Endodermal cell (in vitro differentiated cells): Measurements from ENCODE around the gene CPT1A. TPM values are rescaled to one million over a fixed set of nuclear protein-coding genes. Genes with fewer than 3 reads are reported as not detected.

Experiments used
- DNase-seq: peaks from one replicate; pipeline ENCODE4 v3.0.0-alpha.2; 2017
- H3K27ac ChIP-seq: 2 replicates; pipeline ENCODE4 v1.5.1; 2013; ENCODE audit warnings: mild to moderate bottlenecking, low read depth, low read length, moderate library complexity
- H3K27me3 ChIP-seq: 2 replicates; pipeline ENCODE4 v1.6.1; 2013; ENCODE audit warnings: mild to moderate bottlenecking, low read length, moderate library complexity; ENCODE audit not compliant: insufficient read depth, control insufficient read depth, poor library complexity, severe bottlenecking
- H3K36me3 ChIP-seq: 2 replicates; pipeline ENCODE4 v1.7.0; 2013; ENCODE audit warnings: mild to moderate bottlenecking, low read length, moderate library complexity; ENCODE audit not compliant: control insufficient read depth, insufficient read depth
- H3K4me1 ChIP-seq: one replicate; pipeline ENCODE4 v1.7.0; 2013; ENCODE audit warnings: low read length; ENCODE audit not compliant: control insufficient read depth, insufficient read depth
- H3K4me3 ChIP-seq: 2 replicates; pipeline ENCODE4 v1.5.1; 2013; ENCODE audit warnings: mild to moderate bottlenecking, low read length, moderate library complexity
- H3K9ac ChIP-seq: 2 replicates; pipeline ENCODE4 v1.6.1; 2013; ENCODE audit warnings: mild to moderate bottlenecking, low read length, moderate library complexity; ENCODE audit not compliant: poor library complexity, severe bottlenecking; ENCODE audit errors: extremely low read depth
- H3K9me3 ChIP-seq: 2 replicates; pipeline ENCODE4 v1.6.1; 2013; ENCODE audit warnings: mild to moderate bottlenecking, low read length, moderate library complexity; ENCODE audit not compliant: control insufficient read depth
- H3K27ac Mint-ChIP-seq: 2 replicates; pipeline ENCODE4 v1.8.0; 2020; ENCODE audit warnings: mixed read lengths
- H3K27me3 Mint-ChIP-seq: 2 replicates; pipeline ENCODE4 v1.8.0; 2021; ENCODE audit warnings: mild to moderate bottlenecking, mixed read lengths; ENCODE audit not compliant: insufficient read depth
- H3K36me3 Mint-ChIP-seq: 2 replicates; pipeline ENCODE4 v1.8.0; 2020; ENCODE audit warnings: low read depth, mixed read lengths
- H3K4me1 Mint-ChIP-seq: 2 replicates; pipeline ENCODE4 v1.8.0; 2020; ENCODE audit warnings: mixed read lengths
- H3K4me3 Mint-ChIP-seq: 2 replicates; pipeline ENCODE4 v1.8.0; 2020; ENCODE audit warnings: mild to moderate bottlenecking, moderate library complexity, mixed read lengths
- H3K9me3 Mint-ChIP-seq: 2 replicates; pipeline ENCODE4 v1.8.0; 2020; ENCODE audit warnings: mild to moderate bottlenecking, mixed read lengths
- WGBS, 2 experiments: methylation state at CpG; one replicate each; pipeline versions ENCODE4 v1.1.5 to v1.1.7; 2013; ENCODE audit warnings: missing lambda C conversion rate in 2 of 2, mixed read lengths in 1 of 2; ENCODE audit not compliant: insufficient coverage in 1 of 2, insufficient read length in 1 of 2; 5-methylcytosine and 5-hydroxymethylcytosine counted together
- total RNA-seq, 2 donors: library from RNA; stranded (reverse); fragmentation: NEBNext Ultra II Directional in 1 of 2; extraction: Animal tissue kit (Norgen Biotek cat#: 25700) in 1 of 2; gene quantifications; 2 replicates in 1 of 2; 3 replicates in 1 of 2; pipeline ENCODE4 v1.2.1, GENCODE V29; 2021
- TF ChIP-seq, protein P1 (sequence below): fragments of 200-600 bp; sonication (generic); conservative IDR thresholded peaks from 2 replicates; pipeline ENCODE4 v1.5.0; 2021; ENCODE audit warnings: antibody characterized with exemption, mild to moderate bottlenecking

Gene CPT1A
- total RNA-seq, 2 donors from 2014 or later: 3.3 to 7.3 TPM

- H3K27ac Mint-ChIP-seq: no peak overlapping the region
- WGBS, 2 experiments: 86 to 95% methylated on average over 1 to 2 of the region's 2 CpGs
Measured at GRCh38 chr11:68721075-68721474, 120.6 kb downstream of the CPT1A start.

GRCh38 chr11:68715456-68716122, 126.1 kb downstream of the CPT1A start:
- H3K9me3 Mint-ChIP-seq: peaks cover 10% of the 10 kb centered on the region
- H3K27ac Mint-ChIP-seq: no peak overlapping the region
- peaks cover 5% of the 10 kb centered on the region for H3K4me1 Mint-ChIP-seq
- no peaks in the 10 kb centered on the region for H3K27me3 ChIP-seq
- 91% methylated on average over 9 to 11 of the region's 11 CpGs for WGBS, 2 experiments
- peaks cover 2% of the 10 kb centered on the region for H3K4me1 ChIP-seq
- H3K36me3 ChIP-seq: no peaks in the 10 kb centered on the region
- no peak overlapping the region for H3K27ac ChIP-seq
- H3K27me3 Mint-ChIP-seq: no peaks in the 10 kb centered on the region
- no peak overlapping the region for H3K4me3 Mint-ChIP-seq
- H3K36me3 Mint-ChIP-seq: peaks cover 12% of the 10 kb centered on the region
- H3K9me3 ChIP-seq: peaks cover 13% of the 10 kb centered on the region
- H3K4me3 ChIP-seq: no peak overlapping the region
- H3K9ac ChIP-seq: no peak overlapping the region
- TF ChIP-seq, protein P1, sequence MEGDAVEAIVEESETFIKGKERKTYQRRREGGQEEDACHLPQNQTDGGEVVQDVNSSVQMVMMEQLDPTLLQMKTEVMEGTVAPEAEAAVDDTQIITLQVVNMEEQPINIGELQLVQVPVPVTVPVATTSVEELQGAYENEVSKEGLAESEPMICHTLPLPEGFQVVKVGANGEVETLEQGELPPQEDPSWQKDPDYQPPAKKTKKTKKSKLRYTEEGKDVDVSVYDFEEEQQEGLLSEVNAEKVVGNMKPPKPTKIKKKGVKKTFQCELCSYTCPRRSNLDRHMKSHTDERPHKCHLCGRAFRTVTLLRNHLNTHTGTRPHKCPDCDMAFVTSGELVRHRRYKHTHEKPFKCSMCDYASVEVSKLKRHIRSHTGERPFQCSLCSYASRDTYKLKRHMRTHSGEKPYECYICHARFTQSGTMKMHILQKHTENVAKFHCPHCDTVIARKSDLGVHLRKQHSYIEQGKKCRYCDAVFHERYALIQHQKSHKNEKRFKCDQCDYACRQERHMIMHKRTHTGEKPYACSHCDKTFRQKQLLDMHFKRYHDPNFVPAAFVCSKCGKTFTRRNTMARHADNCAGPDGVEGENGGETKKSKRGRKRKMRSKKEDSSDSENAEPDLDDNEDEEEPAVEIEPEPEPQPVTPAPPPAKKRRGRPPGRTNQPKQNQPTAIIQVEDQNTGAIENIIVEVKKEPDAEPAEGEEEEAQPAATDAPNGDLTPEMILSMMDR: no peak
- DNase-seq: no peak

More at GRCh38 chr11:68721075-68721474, 120.6 kb downstream of the CPT1A start:
- Mint-ChIP-seq H3K4me1 (peaks cover 3% of the 10 kb centered on the region), H3K4me3 (no peak overlapping the region), H3K36me3 (peaks cover 18% of the 10 kb centered on the region), H3K9me3 (peaks cover 12% of the 10 kb centered on the region), H3K27me3 (no peaks in the 10 kb centered on the region)
- Histone ChIP-seq H3K36me3 (no peaks in the 10 kb centered on the region), H3K27me3 (no peaks in the 10 kb centered on the region), H3K4me3 (no peak overlapping the region), H3K9ac (no peak overlapping the region), H3K9me3 (peaks cover 13% of the 10 kb centered on the region), H3K27ac (no peak overlapping the region), H3K4me1 (no peaks in the 10 kb centered on the region)
- TF ChIP-seq, protein P1: no peak
- no peak for DNase-seq

DNA sequence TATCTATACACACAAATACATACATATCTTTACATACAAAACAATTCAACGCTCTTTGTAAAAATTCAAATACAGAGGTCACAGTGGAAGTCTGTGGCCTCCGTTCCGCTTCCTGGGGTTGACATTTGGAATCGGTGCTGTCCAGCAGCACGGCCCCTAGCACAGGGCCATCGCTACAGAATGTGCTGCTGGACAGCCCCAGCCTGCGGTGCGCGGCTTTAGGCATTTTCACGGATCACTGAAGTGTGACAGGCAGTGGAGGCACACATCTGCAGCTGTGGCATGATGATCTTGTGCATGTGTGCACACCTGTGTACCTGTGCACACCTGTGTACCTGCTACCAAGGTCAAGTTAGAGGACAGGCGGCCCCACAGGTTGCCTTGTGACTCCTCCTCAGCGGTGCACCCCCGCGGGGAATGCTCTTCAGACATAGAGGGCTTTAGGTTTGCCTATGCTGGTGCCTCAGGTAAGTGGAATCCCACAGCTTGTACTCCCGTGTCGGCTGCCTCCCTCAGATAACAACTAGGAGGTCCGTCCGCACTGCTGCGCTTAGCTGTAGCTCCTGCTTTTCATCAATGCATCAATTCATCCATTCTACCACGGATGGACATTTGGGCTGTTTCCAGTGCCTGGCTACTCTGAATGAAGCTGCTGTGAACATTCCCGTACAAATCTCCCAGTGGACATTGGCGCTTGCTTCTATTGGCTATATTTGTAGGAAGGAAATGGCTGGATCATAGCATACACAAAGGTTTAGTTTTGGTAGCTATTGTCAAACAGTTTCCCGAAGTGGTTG, 127.5 kb downstream of the CPT1A start:
- TF ChIP-seq, protein P1: no peak
- Mint-ChIP-seq H3K27me3 (no peaks in the 10 kb centered on the region), H3K9me3 (no peaks in the 10 kb centered on the region), H3K4me3 (no peak overlapping the region), H3K36me3 (peaks cover 3% of the 10 kb centered on the region), H3K27ac (no peak overlapping the region), H3K4me1 (peaks cover 5% of the 10 kb centered on the region)
- no peaks in the 10 kb centered on the region for H3K27me3 ChIP-seq
- H3K9ac ChIP-seq: no peak overlapping the region
- peaks cover 2% of the 10 kb centered on the region for H3K4me1 ChIP-seq
- no peak overlapping the region for H3K27ac ChIP-seq
- no peak for DNase-seq
- H3K36me3 ChIP-seq: no peaks in the 10 kb centered on the region
- H3K9me3 ChIP-seq: peaks cover under 1% of the 10 kb centered on the region
- whole genome bisulfite sequencing, 2 experiments: 92 to 94% methylated on average over 22 to 23 of the region's 23 CpGs
- no peak overlapping the region for H3K4me3 ChIP-seq
